Smooth muscle cell (in vitro differentiated cells): ENCODE data around the gene TMPRSS3. TPM values are rescaled to one million over a fixed set of nuclear protein-coding genes. Genes with fewer than 3 reads are reported as not detected.

Experiments used
- DNase-seq: peaks from one replicate; lab custom pipeline; 2025; ENCODE audit not compliant: unreplicated experiment; lab: John Stamatoyannopoulos, UW
- H2AFZ ChIP-seq: fragments of 200-600 bp; sonication (generic); 2 replicates; pipeline ENCODE4 v1.6.0; 2016; ENCODE audit warnings: antibody characterized with exemption, low read depth, mild to moderate bottlenecking
- H3F3A ChIP-seq: fragments of 200-600 bp; sonication (generic); 2 replicates; pipeline ENCODE4 v1.6.0; 2017; ENCODE audit warnings: antibody characterized with exemption, low read depth
- H3K27ac ChIP-seq: fragments of 200-600 bp; sonication (generic); 2 replicates; pipeline ENCODE4 v1.5.1; 2016; ENCODE audit warnings: low read depth, mild to moderate bottlenecking
- H3K27me3 ChIP-seq: fragments of 200-600 bp; sonication (generic); 2 replicates; pipeline ENCODE4 v1.6.1; 2016; ENCODE audit warnings: low read depth, mild to moderate bottlenecking
- H3K36me3 ChIP-seq: fragments of 200-600 bp; sonication (generic); 2 replicates; pipeline ENCODE4 v1.5.1; 2016; ENCODE audit warnings: low read depth
- H3K4me1 ChIP-seq: fragments of 200-600 bp; sonication (generic); 2 replicates; pipeline ENCODE4 v1.5.1; 2016; ENCODE audit warnings: low read depth
- H3K4me2 ChIP-seq: fragments of 200-600 bp; sonication (generic); 2 replicates; pipeline ENCODE4 v1.6.0; 2016; ENCODE audit warnings: mild to moderate bottlenecking
- H3K4me3 ChIP-seq: fragments of 200-600 bp; sonication (generic); 2 replicates; pipeline ENCODE4 v1.5.1; 2016; ENCODE audit warnings: mild to moderate bottlenecking
- H3K79me2 ChIP-seq: fragments of 200-600 bp; sonication (generic); 2 replicates; pipeline ENCODE4 v1.6.0; 2016; ENCODE audit warnings: low read depth, mild to moderate bottlenecking
- H3K9ac ChIP-seq: fragments of 200-600 bp; sonication (generic); 2 replicates; pipeline ENCODE4 v1.6.0; 2016; ENCODE audit warnings: low read depth
- H3K9me3 ChIP-seq: fragments of 200-600 bp; sonication (generic); replicated peaks from 2 replicates; pipeline ENCODE4 v1.5.1; 2016; ENCODE audit warnings: low read depth
- H4K20me1 ChIP-seq: fragments of 200-600 bp; sonication (generic); 2 replicates; pipeline ENCODE4 v1.6.0; 2016; ENCODE audit warnings: low read depth
- CTCF ChIP-seq: fragments of 200-600 bp; sonication (generic); IDR thresholded peaks from 2 replicates; pipeline ENCODE4 v1.5.1; 2017; ENCODE audit warnings: borderline replicate concordance, mild to moderate bottlenecking, antibody characterized with exemption; ENCODE audit not compliant: insufficient read depth, poor library complexity, severe bottlenecking
- WGBS: methylation state at CpG from one replicate; pipeline ENCODE4 v1.1.7; 2016; ENCODE audit warnings: low lambda C conversion rate; 5-methylcytosine and 5-hydroxymethylcytosine counted together
- polyA plus RNA-seq: library from polyadenylated mRNA; unstranded; fragments of >200 nt; fragmentation: Nextera tagmentation; extraction: Ambion mirVana; gene quantifications from 2 replicates; pipeline ENCODE4 v1.2.1, GENCODE V29; 2016
- total RNA-seq: library from RNA; depleted of rRNA; stranded (reverse); fragments of >200 nt; gene quantifications from 2 replicates; pipeline ENCODE4 v1.2.3, GENCODE V29; 2014

Gene TMPRSS3
- total and polyA plus RNA-seq, 2 experiments from 2014 or later, result not detected

GRCh38 chr21:42348762-42349161, 47.1 kb downstream of the TMPRSS3 start:
- Histone ChIP-seq H4K20me1 (no peaks in the 10 kb centered on the region), H3K79me2 (no peaks in the 10 kb centered on the region), H3K9ac (no peak overlapping the region), H3K4me1 (no peaks in the 10 kb centered on the region), H3F3A (no peaks in the 10 kb centered on the region), H3K36me3 (no peaks in the 10 kb centered on the region), H3K27ac (no peak overlapping the region), H3K4me3 (no peak overlapping the region), H2AFZ (no peak overlapping the region), H3K9me3 (no peaks in the 10 kb centered on the region), H3K27me3 (no peaks in the 10 kb centered on the region), H3K4me2 (no peak overlapping the region)
- no peak for TF ChIP-seq CTCF
- WGBS, result 94% methylated on average over 2 of the region's 2 CpGs
- DNase-seq, result no peak

GRCh38 chr21:42347601-42348327, 48.1 kb downstream of the TMPRSS3 start:
- Histone ChIP-seq H3K27ac (no peak overlapping the region), H2AFZ (no peak overlapping the region), H3K4me2 (no peak overlapping the region), H4K20me1 (no peaks in the 10 kb centered on the region), H3K4me3 (no peak overlapping the region), H3K36me3 (no peaks in the 10 kb centered on the region), H3K27me3 (no peaks in the 10 kb centered on the region), H3K79me2 (no peaks in the 10 kb centered on the region), H3F3A (no peaks in the 10 kb centered on the region), H3K9ac (no peak overlapping the region), H3K4me1 (no peaks in the 10 kb centered on the region), H3K9me3 (no peaks in the 10 kb centered on the region)
- 92% methylated on average over 28 of the region's 30 CpGs for WGBS
- DNase-seq, result no peak
- TF ChIP-seq CTCF, result no peak

GRCh38 chr21:42346866-42347600, 48.8 kb downstream of the TMPRSS3 start:
- H3K27me3 ChIP-seq, result no peaks in the 10 kb centered on the region
- H4K20me1 ChIP-seq, result no peaks in the 10 kb centered on the region
- 93% methylated on average over 30 of the region's 30 CpGs for WGBS
- H2AFZ ChIP-seq, result no peak overlapping the region
- no peaks in the 10 kb centered on the region for H3F3A ChIP-seq
- H3K27ac ChIP-seq, result no peak overlapping the region
- no peak overlapping the region for H3K9ac ChIP-seq
- no peaks in the 10 kb centered on the region for H3K9me3 ChIP-seq
- DNase-seq, result no peak
- H3K79me2 ChIP-seq, result no peaks in the 10 kb centered on the region
- H3K36me3 ChIP-seq, result no peaks in the 10 kb centered on the region
- H3K4me1 ChIP-seq, result no peaks in the 10 kb centered on the region
- H3K4me2 ChIP-seq, result no peak overlapping the region
- no peak overlapping the region for H3K4me3 ChIP-seq
- no peak for TF ChIP-seq CTCF

- Histone ChIP-seq H3K4me2 (no peak overlapping the region), H4K20me1 (no peaks in the 10 kb centered on the region), H3K9me3 (no peaks in the 10 kb centered on the region), H3K27me3 (no peaks in the 10 kb centered on the region), H3K79me2 (no peaks in the 10 kb centered on the region), H3K4me1 (no peaks in the 10 kb centered on the region), H3K36me3 (no peaks in the 10 kb centered on the region), H3K4me3 (no peak overlapping the region), H3F3A (no peaks in the 10 kb centered on the region), H3K27ac (no peak overlapping the region), H3K9ac (no peak overlapping the region), H2AFZ (no peak overlapping the region)
- DNase-seq, result no peak
- WGBS, result 94% methylated on average over 9 of the region's 9 CpGs
- TF ChIP-seq CTCF, result no peak
These were observed 49.4 kb downstream of the TMPRSS3 start for GRCh38 chr21:42346441-42346840.
